AG09319 (cell line): Measurements from ENCODE around the gene SERGEF.

Source experiments
- DNase-seq: peaks from one replicate; pipeline ENCODE4 v3.0.0-alpha.2; 2010; ENCODE audit warnings: low read depth; ENCODE audit errors: extremely low read depth
- CTCF ChIP-seq: IDR thresholded peaks from 2 replicates; pipeline ENCODE4 v1.5.1; 2011; ENCODE audit warnings: low read depth, mild to moderate bottlenecking, inconsistent platforms, low read length, moderate library complexity

Gene SERGEF

DNA sequence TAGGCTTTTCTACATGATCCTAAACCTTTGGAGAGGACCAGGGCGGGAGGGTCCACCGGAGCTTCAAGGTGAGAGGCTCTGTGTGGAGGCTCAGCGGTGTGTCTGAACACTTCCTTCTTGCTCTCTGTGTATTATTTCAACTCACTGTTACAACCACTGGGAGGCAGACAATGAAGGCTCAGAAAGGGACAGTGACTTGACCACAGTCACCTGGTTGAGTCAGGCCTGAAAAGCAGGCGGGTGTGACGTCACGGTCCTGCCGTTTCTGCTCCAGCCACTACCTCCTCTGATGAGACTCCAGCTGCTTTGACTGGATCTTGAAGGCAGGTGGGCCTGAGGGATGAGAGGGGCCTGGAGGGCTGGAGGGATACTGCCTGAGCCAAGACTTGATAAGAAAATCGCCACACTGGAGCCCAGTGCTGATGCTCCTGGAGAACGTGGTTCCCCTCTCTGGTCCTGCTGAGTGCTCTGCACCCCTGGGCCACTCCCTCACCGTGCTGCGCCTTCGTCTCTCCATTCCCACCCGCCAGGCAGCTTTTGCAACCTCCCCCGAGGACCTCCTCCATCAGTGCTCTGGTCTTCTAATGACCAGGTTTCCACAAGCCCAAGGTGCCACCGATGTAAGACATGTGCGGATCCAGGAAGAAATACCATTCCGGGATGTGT is 250.4 kb downstream of the SERGEF start:
- no peak for DNase-seq

GRCh38 chr11:17760102-17761029 is 252.5 kb downstream of the SERGEF start:
- TF ChIP-seq CTCF: peak; percentile 72
- peak; percentile 10 for DNase-seq

More for the DNA sequence above, 250.4 kb downstream of the SERGEF start:
- TF ChIP-seq CTCF: no peak

DNA sequence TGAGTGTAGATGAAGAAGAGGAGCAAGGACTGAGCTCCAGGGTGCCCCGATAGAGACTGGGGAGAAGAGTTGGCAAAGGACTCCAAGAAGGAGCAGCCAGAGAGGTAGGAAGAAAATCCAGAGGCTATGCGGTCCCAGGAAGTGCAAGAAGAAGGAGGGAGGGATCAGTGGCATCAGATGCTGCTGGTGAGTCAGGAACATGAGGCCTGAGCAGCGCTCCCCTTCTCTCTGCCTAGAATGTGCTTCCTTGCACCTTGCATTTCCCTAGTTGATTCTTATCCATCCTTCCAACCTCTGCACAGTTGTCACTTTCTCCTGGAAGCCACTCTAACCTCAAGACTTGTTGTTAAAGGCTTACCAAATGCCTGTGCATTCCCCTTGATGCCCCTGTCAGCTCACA is 257.0 kb downstream of the SERGEF start:
- no peak for TF ChIP-seq CTCF
- no peak for DNase-seq

GRCh38 chr11:17753641-17754040 is 259.2 kb downstream of the SERGEF start:
- TF ChIP-seq CTCF: no peak
- no peak for DNase-seq

DNA sequence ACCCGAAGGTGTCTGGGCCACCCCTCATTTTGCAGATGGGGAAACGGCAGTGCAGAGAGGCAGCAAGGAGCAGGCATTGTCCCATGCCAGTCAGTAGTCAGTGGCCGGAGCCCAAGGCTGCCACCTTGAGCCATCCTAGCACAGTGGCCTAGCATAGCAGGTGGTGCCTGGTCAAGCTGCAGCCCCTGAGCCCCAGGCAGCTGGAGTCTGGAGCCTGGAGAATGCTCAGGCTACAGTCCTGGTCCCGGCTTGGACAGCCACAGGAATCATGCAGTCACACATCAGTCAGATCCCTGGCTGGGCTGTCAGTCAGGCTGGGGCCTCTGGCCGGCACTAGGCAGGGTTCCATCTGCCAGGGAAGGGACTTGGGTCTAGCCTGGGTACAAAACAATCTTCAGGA is 259.7 kb downstream of the SERGEF start:
- no peak for TF ChIP-seq CTCF
- DNase-seq: no peak

GRCh38 chr11:17752144-17752543 is 260.7 kb downstream of the SERGEF start:
- DNase-seq: no peak
- no peak for TF ChIP-seq CTCF

DNA sequence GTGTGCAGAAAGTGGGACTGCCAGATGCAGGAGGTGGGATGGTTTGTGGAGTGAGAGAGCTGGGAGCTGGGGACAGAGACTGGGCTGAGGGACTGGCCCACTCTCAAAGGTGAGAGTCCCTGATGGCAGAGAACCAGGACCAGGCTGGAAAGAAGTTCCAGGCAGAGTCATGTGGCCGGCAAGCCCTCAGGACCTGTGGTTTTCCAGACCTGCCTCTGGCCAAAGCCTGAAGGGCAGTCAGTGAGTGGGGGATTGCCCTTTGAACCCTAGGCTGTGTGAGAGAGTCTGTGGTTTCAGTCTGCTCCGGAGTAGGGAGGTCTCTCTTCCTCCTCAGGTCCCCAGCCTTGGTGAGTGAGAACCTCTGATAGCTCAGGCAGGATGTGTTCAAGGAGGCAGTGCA is 261.3 kb downstream of the SERGEF start:
- DNase-seq: no peak
- TF ChIP-seq CTCF: no peak
